Measurements from ENCODE around the gene AKNA.

The AKNA gene

DNA sequence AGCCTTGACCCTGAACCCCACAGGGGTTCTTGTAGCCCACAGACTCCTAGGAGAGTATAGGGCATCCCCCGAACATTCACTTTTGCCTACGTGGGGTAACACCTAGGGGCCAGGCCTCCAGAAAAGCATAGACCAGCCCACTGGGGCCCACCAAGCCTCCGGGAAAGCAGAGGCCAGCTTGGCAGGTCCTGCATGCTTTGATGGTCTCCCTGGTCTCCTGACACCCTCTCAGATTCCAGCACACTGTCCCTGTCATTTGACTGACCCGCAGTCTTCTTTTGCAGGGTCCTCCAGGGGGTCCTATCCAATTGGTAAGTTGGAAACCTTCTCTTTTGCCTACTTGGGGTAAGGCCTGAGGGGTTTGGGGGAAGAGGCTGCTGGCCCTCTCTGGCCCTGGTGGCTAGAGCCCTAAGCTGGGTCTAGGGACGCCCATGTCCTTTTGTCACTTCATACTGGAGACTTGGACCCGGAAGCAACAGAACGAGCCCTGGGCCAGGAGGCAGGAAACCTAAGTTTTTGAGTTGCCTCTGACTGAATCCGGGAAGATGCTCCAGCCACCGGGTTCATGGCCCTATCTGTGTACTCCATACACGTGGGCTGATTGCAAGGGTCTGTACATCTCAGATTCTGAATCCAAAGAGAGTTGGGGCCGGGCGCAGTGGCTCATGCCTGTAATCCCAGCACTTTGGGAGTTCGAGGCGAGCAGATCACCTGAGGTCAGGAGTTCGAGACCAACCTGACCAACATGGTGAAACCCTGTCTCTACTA is 85.8 kb downstream of the AKNA start:
- H3K27ac Mint-ChIP-seq: no peak overlapping the region
- DNase-seq: no peak

DNA sequence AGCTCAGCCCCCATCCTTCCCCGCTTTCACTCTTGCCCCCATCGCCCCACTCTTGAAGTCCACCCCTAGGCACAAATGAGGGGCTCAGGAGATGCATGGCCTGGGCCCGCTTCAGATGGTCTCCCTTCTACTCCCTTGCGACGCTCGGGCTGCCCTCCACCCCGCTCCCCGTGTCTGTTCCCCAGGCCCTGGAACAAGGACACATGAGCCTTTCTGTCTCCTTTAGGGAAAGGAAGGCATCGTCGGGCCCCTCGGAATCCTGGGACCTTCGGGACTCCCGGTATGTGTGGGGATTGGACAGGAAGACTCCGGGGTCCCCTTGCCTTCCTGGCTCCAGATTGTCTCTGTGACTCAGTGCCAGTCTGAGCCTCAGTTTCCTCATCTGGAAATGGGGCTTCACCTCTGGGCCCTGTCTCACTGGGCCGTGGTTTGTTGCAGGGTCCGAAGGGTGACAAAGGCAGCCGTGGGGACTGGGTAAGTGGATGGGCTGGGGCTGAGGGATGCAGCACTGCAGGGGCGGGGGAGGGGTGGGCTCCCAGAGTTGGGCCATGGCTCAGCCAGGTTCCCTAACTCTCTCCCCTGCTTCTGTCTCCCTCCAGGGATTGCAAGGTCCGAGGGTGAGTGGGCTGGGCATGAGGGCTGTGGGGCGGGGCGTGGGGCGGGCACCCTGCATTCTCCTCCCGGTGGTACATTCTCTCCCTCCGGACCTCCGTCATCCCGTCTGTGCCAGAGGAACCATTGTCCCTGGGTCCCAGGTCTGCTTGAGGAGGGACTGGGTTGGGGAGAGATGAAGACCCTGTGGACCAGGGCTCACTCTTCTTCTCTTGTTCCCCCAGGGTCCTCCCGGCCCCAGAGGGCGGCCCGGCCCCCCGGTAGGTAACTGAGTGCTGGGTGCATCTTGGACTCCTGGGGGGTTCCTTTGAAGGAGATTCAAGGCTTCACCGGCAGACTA is 86.7 kb downstream of the AKNA start:
- Mint-ChIP-seq H3K9me3 (no peaks in the 10 kb centered on the region), H3K27ac (no peak overlapping the region), H3K4me1 (no peaks in the 10 kb centered on the region), H3K4me3 (no peak overlapping the region), H3K36me3 (no peaks in the 10 kb centered on the region), H3K27me3 (peaks cover 16% of the 10 kb centered on the region)
- DNase-seq: no peak
- CTCF ChIA-PET: interaction anchor here (1.3 kb wide), 1 partner anchor 193 kb away, joined by 3 read pairs; no protein-coding TSS in a partner anchor

More for the DNA sequence above, 85.8 kb downstream of the AKNA start:
- CTCF ChIA-PET: no interaction called here
- Mint-ChIP-seq H3K9me3 (no peaks in the 10 kb centered on the region), H3K27me3 (peaks cover 16% of the 10 kb centered on the region), H3K4me3 (no peak overlapping the region), H3K4me1 (no peaks in the 10 kb centered on the region), H3K36me3 (no peaks in the 10 kb centered on the region)

DNA sequence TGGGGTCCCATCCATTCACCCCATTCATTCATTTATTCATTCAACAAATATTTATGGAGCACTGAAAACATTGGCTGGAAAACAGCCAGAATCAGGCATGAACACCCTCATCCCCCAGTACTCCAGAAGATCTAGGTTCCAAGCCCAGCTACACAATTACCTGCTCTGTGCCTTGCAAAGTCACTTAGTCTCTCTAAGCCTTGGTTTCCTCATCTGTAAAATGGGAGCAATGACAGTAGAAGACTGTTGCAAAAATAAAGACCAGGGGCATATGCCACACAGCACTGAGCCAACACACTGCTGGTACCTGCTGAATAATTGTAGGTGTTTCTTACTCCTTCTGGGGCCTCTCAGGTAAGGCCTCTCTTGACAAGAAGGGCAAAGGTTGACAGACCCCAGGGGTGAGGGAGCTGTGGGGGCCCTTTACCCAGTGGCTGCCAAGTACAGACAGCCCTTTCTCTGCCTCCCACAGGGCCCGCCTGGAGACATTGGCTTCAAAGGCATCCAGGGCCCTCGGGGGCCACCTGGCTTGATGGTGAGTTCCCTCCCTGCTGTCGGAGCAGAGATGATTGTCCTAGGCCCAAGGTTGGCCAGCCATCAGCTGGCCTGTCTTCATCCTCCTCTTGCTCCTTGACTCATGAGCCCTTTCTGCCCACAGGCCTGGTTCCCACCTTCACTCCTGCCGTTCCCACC is 87.5 kb downstream of the AKNA start:
- CTCF ChIA-PET: interaction anchor here (1.3 kb wide), 1 partner anchor 192 kb away, joined by 3 read pairs; no protein-coding TSS in a partner anchor
- H3K9me3 Mint-ChIP-seq: peaks cover 5% of the 10 kb centered on the region
- DNase-seq: no peak
- peaks cover 9% of the 10 kb centered on the region for H3K27me3 Mint-ChIP-seq
- H3K4me1 Mint-ChIP-seq: no peaks in the 10 kb centered on the region
- peaks cover 4% of the 10 kb centered on the region for H3K36me3 Mint-ChIP-seq
- no peak overlapping the region for H3K27ac Mint-ChIP-seq
- no peak overlapping the region for H3K4me3 Mint-ChIP-seq

DNA sequence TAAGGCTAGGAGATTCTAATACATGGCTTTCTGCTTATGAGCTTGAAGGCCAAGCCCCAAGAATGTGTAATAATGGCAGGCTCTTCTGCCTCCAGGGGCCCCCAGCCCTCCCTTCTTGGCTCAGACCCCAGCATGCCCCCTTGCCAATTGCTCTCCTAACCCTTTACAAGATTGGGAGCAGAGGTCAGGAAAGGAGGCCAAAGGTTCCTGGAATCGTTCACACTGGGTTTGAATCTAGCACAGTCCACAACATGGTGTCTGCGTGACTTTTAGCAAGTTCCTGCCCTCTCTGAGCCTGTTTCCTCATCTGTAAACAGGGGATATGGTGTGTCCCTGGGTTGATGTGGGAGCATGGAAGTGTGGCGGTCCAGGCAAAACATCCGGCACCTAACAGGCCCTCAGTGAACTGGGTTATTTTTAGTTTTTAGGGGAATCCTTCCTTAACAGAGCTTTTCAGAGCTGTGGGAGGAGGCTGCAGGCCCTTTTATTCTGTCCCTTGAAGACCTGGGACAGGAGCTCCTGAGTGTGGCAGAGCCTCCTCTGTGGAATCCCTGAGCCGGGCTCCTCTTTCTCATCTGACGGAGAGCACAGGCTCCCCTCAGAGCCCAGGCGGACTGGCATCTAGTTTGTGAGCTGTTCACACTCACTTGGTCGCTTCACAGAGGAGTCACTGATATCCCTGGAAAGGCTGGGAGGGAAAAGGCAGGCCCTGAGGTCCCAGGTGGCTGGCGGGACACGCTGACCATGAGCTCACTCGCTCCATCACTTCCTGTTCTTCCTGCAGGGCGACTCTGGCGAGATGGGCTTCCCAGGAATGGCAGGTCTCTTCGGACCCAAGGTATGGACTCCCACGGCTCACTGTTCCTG is 88.3 kb downstream of the AKNA start:
- CTCF ChIA-PET: interaction anchor here (1.3 kb wide), 1 partner anchor 192 kb away, joined by 3 read pairs; no protein-coding TSS in a partner anchor
- H3K36me3 Mint-ChIP-seq: peaks cover 4% of the 10 kb centered on the region

DNA sequence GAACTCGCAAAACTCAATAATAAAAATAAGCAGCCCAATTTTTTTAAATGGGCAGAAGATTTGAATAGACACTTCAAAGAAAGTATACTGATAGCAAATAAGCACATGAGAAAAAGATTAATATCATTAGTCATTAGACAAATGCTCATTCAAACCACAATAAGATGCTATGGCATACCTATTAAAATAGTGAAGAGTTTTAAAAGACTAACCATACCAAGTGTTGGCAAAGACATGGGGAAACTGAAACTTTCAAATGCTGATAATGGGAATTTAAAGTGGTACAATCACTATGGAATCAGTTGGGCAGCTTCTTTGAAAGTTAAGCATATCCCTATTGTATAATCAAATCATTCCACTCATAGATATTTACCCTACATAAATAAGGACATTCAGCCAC is 91.4 kb downstream of the AKNA start:
- H3K36me3 Mint-ChIP-seq: peaks cover 4% of the 10 kb centered on the region
- peaks cover 7% of the 10 kb centered on the region for H3K27me3 Mint-ChIP-seq
- no peak overlapping the region for H3K4me3 Mint-ChIP-seq
- H3K4me1 Mint-ChIP-seq: no peaks in the 10 kb centered on the region
- CTCF ChIA-PET: no interaction called here
- no peak overlapping the region for H3K27ac Mint-ChIP-seq
- peaks cover 14% of the 10 kb centered on the region for H3K9me3 Mint-ChIP-seq
- no peak for DNase-seq

More for the DNA sequence above, 88.3 kb downstream of the AKNA start:
- H3K9me3 Mint-ChIP-seq: peaks cover 13% of the 10 kb centered on the region
- no peak for DNase-seq
- H3K4me3 Mint-ChIP-seq: no peak overlapping the region
- no peak overlapping the region for H3K27ac Mint-ChIP-seq
- peaks cover 5% of the 10 kb centered on the region for H3K27me3 Mint-ChIP-seq
- no peaks in the 10 kb centered on the region for H3K4me1 Mint-ChIP-seq

DNA sequence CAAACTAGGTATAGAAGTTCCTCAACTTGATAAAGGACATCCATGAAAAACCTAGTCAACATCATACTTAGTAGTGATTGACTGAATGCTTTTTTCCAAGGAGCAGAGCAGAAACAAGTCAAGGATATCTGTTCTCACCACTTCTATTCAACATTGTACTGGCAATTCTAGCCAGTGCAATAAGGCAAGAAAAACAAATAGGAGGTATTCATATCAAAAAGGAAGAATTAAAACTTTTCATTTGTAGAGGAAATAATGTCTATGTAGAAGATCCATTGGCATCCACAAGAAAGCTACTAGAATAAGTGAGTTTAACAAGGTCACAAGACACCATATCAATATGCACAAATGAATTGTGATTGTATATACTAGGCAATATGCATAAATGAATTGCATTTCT is 93.1 kb downstream of the AKNA start:
- H3K27me3 Mint-ChIP-seq: peaks cover 17% of the 10 kb centered on the region
- no peak for DNase-seq
- peaks cover 14% of the 10 kb centered on the region for H3K9me3 Mint-ChIP-seq
- H3K4me3 Mint-ChIP-seq: no peak overlapping the region
- H3K4me1 Mint-ChIP-seq: no peaks in the 10 kb centered on the region
- H3K27ac Mint-ChIP-seq: no peak overlapping the region
- H3K36me3 Mint-ChIP-seq: peaks cover 4% of the 10 kb centered on the region
- CTCF ChIA-PET: no interaction called here

DNA sequence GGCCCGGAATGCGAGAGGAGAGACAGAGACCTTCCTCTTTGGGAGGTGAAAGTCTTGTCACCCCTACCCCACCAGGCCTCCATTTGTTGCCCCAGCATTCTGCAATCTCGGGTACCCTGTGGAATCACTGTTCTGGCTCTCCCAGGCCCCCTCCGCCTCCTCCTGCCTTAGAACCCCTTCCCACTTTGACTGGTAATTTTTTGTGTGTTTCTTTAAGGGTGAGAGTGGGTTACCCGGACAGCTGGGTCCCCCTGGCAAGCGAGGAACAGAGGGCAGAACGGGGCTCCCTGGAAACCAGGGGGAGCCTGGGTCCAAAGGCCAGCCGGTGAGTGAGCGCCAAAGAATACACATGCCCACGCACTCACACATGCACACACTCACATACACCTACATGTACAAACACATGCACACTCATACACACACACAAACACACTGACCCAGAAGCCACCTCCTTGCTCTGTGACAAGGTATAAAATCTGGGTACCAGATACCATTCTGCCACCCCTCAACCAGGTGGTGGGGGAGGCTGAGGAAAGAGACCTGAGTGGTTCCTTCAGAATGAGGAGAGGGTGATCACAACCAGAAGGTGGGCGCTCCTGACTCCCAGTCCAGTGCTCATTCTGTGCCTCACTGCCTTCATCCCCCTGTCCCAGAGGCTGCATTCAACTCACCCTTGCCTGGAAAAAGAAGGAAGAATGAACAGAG is 95.7 kb downstream of the AKNA start:
- peaks cover 14% of the 10 kb centered on the region for H3K9me3 Mint-ChIP-seq
- DNase-seq: no peak

DNA sequence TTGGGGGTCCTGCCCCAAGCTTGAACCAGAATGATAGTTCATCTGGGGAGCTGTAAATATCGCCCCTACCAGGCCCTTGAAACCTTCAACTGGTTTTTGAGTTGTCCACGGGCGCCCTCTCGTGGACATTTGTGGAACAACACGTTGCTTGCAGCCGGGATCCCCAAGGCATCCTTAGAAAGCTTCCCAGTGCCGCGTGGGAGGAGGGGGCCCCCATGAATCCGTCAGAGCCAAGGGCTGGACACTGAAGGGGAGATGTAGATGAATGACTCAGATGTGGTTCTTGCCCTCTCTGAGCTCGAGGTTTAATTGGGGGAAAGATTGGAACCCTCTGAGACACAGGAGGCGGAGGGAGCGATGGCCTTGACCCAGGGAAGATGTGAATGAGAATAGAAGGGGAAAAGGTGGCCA is 96.7 kb downstream of the AKNA start:
- peak overlapping the region; percentile 42 for H3K27ac Mint-ChIP-seq
- CTCF ChIA-PET: interaction anchor here (0.6 to 4.9 kb wide), 37 partner anchors 12 to 753 kb away, joined by 3 to 88 read pairs (median 3); partner anchors contain the start of gene COL27A1
- H3K9me3 Mint-ChIP-seq: peaks cover 14% of the 10 kb centered on the region
- H3K36me3 Mint-ChIP-seq: peaks cover 4% of the 10 kb centered on the region
- no peaks in the 10 kb centered on the region for H3K4me1 Mint-ChIP-seq
- DNase-seq: peak; percentile 80
- H3K27me3 Mint-ChIP-seq: peaks cover 17% of the 10 kb centered on the region
- no peak overlapping the region for H3K4me3 Mint-ChIP-seq

More for the DNA sequence above, 95.7 kb downstream of the AKNA start:
- H3K36me3 Mint-ChIP-seq: peaks cover 4% of the 10 kb centered on the region
- H3K27ac Mint-ChIP-seq: no peak overlapping the region
- peaks cover 17% of the 10 kb centered on the region for H3K27me3 Mint-ChIP-seq
- H3K4me1 Mint-ChIP-seq: no peaks in the 10 kb centered on the region
- CTCF ChIA-PET: interaction anchor here (0.9 to 4.9 kb wide), 11 partner anchors 24 to 485 kb away, joined by 3 to 88 read pairs (median 3); partner anchors contain the start of gene COL27A1
- no peak overlapping the region for H3K4me3 Mint-ChIP-seq

DNA sequence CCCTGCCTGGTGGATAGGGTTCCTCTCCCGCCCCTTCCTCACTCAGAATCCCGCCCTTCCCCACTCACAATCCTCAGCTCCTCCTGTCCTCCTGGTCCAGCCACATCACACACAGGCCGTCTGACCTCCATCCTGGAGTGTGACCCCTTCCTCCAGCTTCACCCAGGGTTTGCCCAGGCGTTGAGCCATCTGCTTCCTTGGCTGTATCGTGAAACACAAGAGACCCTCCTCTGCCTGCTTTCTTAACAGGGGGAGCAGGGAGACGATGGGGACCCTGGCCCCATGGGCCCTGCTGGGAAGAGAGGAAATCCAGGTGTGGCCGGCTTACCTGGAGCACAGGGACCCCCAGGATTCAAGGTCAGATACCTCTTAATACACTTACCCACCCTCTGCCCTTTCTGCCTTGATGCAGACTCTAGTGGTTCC is 97.2 kb downstream of the AKNA start:
- Mint-ChIP-seq H3K4me3 (no peak overlapping the region), H3K36me3 (no peaks in the 10 kb centered on the region), H3K27ac (no peak overlapping the region), H3K9me3 (peaks cover 10% of the 10 kb centered on the region), H3K4me1 (no peaks in the 10 kb centered on the region), H3K27me3 (peaks cover 17% of the 10 kb centered on the region)
- DNase-seq: peak; percentile 19
- CTCF ChIA-PET: interaction anchor here (0.6 to 4.9 kb wide), 32 partner anchors 11 to 753 kb away, joined by 3 to 88 read pairs (median 3); partner anchors contain the start of gene COL27A1

DNA sequence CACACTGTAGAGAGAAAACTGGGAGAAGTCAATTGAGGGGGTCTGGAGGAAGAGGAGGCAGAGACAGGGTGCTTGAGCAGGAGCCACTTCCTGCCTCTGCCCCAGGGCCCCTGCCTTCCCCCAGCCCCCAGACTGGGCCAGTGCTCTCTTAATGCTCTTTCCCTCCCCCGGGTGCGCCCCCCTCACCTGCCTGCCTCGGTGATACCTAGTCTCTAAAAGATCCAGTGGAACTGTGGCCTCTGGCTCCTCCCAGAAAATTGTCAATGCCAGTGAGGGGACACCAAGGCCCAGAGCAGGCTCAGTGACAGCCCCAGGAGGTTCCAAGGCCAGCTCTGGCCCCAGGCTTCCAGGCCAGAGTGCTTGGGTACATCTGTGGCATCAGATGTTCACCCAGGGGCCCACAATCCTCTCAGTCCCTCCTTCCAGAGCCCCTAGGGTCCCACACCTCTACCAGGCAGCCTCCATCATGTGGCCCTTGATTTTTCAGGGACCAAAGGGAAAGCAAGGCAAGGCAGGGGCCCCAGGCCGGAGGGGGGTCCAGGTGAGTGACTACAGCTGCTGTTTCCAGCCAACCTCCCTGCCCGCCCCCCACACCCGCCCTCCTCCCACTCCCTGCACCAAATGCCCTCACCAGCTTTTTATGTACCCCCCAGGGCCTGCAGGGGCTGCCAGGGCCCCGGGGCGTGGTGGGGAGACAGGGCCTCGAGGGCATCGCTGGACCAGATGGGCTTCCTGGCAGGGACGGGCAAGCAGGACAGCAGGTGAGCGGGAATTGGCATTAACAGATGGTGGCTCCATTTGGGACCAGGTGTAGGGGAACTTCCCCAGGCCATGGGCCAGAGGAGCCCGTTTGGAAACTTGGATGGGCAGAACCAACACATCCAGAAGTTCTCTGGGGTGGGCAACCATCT is 98.0 kb downstream of the AKNA start:
- Mint-ChIP-seq H3K9me3 (peaks cover 4% of the 10 kb centered on the region), H3K27ac (peak overlapping the region; percentile 14), H3K4me1 (no peaks in the 10 kb centered on the region), H3K4me3 (no peak overlapping the region), H3K27me3 (peaks cover 17% of the 10 kb centered on the region), H3K36me3 (no peaks in the 10 kb centered on the region)
- peak; percentile 15 for DNase-seq
- CTCF ChIA-PET: interaction anchor here (0.9 to 4.9 kb wide), 10 partner anchors 19 to 206 kb away, joined by 3 to 88 read pairs (median 5); partner anchors contain the start of gene COL27A1

DNA sequence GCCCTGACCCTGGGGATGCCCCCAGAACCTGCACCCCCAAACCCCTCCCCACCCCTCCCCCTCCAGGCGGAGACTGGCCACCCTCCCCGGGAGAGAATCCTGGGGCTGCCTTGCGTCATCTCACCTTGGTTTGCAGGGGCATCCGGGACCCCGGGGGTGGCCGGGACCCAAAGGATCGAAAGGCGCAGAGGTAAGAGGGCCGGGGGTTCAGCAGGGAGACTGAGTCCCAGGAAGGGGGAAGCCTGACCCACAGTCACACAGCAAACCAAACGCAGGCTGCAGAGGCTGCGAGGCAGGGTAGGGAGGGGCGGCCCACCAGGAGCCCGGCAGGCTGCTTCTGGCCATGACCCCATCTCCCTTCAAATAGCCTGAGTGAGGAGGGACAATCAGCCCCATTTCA is 98.7 kb downstream of the AKNA start:
- Mint-ChIP-seq H3K9me3 (no peaks in the 10 kb centered on the region), H3K4me3 (no peak overlapping the region), H3K36me3 (no peaks in the 10 kb centered on the region), H3K27ac (no peak overlapping the region), H3K27me3 (peaks cover 17% of the 10 kb centered on the region), H3K4me1 (no peaks in the 10 kb centered on the region)
- peak; percentile 18 for DNase-seq
- CTCF ChIA-PET: no interaction called here
